ENCODE measurements around the gene HDAC10.

The HDAC10 gene

GRCh38 chr22:50197000-50197800 is 53.9 kb downstream of the HDAC10 start:
- TF ChIP-seq CTCF (IDR thresholded peaks at IDR 0.05; ENCODE audit: extremely low read depth, missing control alignments): no peak
- DNase-seq (ENCODE audit: low spot score): no peak

GRCh38 chr22:50196256-50196655 is 54.8 kb downstream of the HDAC10 start:
- no peak for DNase-seq (ENCODE audit: low spot score)
- no peak for TF ChIP-seq CTCF (IDR thresholded peaks at IDR 0.05; ENCODE audit: extremely low read depth, missing control alignments)
